HG02938 (cell line): ENCODE data around the gene TFIP11.
"Not testable (repeated sequence)": the region's sequence is repeated elsewhere in the genome, so short reads cannot be mapped to it uniquely, and the experiment has no call there.

Experiments used
- ATAC-seq: cut with Tn5 transposase; IDR thresholded peaks from one replicate; pipeline ENCODE4 v1.9.1; 2021; ENCODE audit warnings: mild to moderate bottlenecking, moderate library complexity; ENCODE audit not compliant: unreplicated experiment

TFIP11 gene

GRCh38 chr22:26541167-26541819 is 29.0 kb upstream of the TFIP11 start:
- ATAC-seq, result no peak

- ATAC-seq, result no peak
Observed at GRCh38 chr22:26540119-26540518, 27.8 kb upstream of the TFIP11 start.

GRCh38 chr22:26536762-26537134 is 24.5 kb upstream of the TFIP11 start:
- ATAC-seq, result no peak

- no peak for ATAC-seq
Observed at GRCh38 chr22:26536056-26536761, 23.9 kb upstream of the TFIP11 start.

- ATAC-seq, result no peak
Observed at GRCh38 chr22:26535603-26535908, 23.3 kb upstream of the TFIP11 start.

GRCh38 chr22:26534874-26535602 is 22.8 kb upstream of the TFIP11 start:
- ATAC-seq, result no peak

GRCh38 chr22:26534171-26534855 is 22.0 kb upstream of the TFIP11 start:
- ATAC-seq, result no peak

GRCh38 chr22:26529345-26529744 is 17.1 kb upstream of the TFIP11 start:
- ATAC-seq, result no peak

GRCh38 chr22:26528518-26528917 is 16.2 kb upstream of the TFIP11 start:
- ATAC-seq, result not testable (repeated sequence)

- no peak for ATAC-seq
Observed at GRCh38 chr22:26527574-26528465, 15.5 kb upstream of the TFIP11 start.

- no peak for ATAC-seq
Observed at GRCh38 chr22:26527167-26527566, 14.9 kb upstream of the TFIP11 start.

GRCh38 chr22:26525946-26526564 is 13.8 kb upstream of the TFIP11 start:
- ATAC-seq, result no peak

- ATAC-seq, result no peak
Observed at GRCh38 chr22:26524870-26525269, 12.6 kb upstream of the TFIP11 start.

- no peak for ATAC-seq
Observed at GRCh38 chr22:26522592-26522991, 10.3 kb upstream of the TFIP11 start.

GRCh38 chr22:26522012-26522411 is 9.7 kb upstream of the TFIP11 start:
- no peak for ATAC-seq

GRCh38 chr22:26517429-26517828 is 5.2 kb upstream of the TFIP11 start:
- no peak for ATAC-seq

- ATAC-seq, result no peak
Observed at GRCh38 chr22:26516503-26516902, 4.2 kb upstream of the TFIP11 start.

GRCh38 chr22:26515931-26516330 is 3.7 kb upstream of the TFIP11 start:
- ATAC-seq, result no peak

GRCh38 chr22:26514419-26515161 is 2.3 kb upstream of the TFIP11 start:
- no peak for ATAC-seq
